H1 (cell line): ENCODE measurements around the gene POC1B. TPM values are rescaled to one million over a fixed set of nuclear protein-coding genes. Genes with fewer than 3 reads are reported as not detected.
"Not testable (repeated sequence)": the region's sequence is repeated elsewhere in the genome, so short reads cannot be mapped to it uniquely, and the experiment has no call there.

Experiments used
- CTCF ChIA-PET: fragments of 300-600 bp; sonication (Branson Sonifier 250); formaldehyde crosslinking; loops from one replicate; lab custom pipeline; 2021; ENCODE audit not compliant: partially characterized antibody; lab: Charles Lee
- POLR2A ChIA-PET: fragments of 300-600 bp; sonication (Branson Sonifier 250); formaldehyde crosslinking; loops from one replicate; lab custom pipeline; 2021; ENCODE audit warnings: inconsistent platforms; ENCODE audit not compliant: partially characterized antibody; lab: Charles Lee
- DNase-seq, 2 experiments: peaks; one replicate each; pipeline versions ENCODE4 v3.0.0 to v3.0.0-alpha.2; 2010 to 2022; ENCODE audit warnings: low spot score in 2 of 2, low read depth in 1 of 2, mixed read lengths in 1 of 2
- FAIRE-seq: peaks from 2 replicates; lab custom pipeline; 2011; peaks lifted over from hg19 to GRCh38; lab: Jason Lieb, UNC
- H2AFZ ChIP-seq: 2 replicates; pipeline ENCODE4 v1.8.1; 2012; ENCODE audit warnings: low read length, inconsistent platforms
- H2AK5ac ChIP-seq: 2 replicates; pipeline ENCODE4 v1.6.1; 2013; ENCODE audit warnings: low read depth, low read length
- H2BK120ac ChIP-seq: replicated peaks from 2 replicates; pipeline ENCODE3; 2013; ENCODE audit warnings: low read depth, low read length, inconsistent platforms
- H2BK12ac ChIP-seq: 2 replicates; pipeline ENCODE4 v1.6.1; 2013; ENCODE audit warnings: low read depth, low read length
- H2BK15ac ChIP-seq: 2 replicates; pipeline ENCODE4 v1.6.1; 2013; ENCODE audit warnings: low read length
- H2BK20ac ChIP-seq: 2 replicates; pipeline ENCODE4 v1.6.1; 2013; ENCODE audit warnings: low read length
- H2BK5ac ChIP-seq: 2 replicates; pipeline ENCODE4 v1.6.1; 2013; ENCODE audit warnings: low read depth, low read length
- H3K14ac ChIP-seq: 2 replicates; pipeline ENCODE4 v1.6.1; 2013; ENCODE audit warnings: inconsistent platforms; ENCODE audit not compliant: insufficient read length
- H3K18ac ChIP-seq: 2 replicates; pipeline ENCODE4 v1.6.1; 2013; ENCODE audit warnings: low read length; ENCODE audit errors: extremely low read depth
- H3K23ac ChIP-seq: 2 replicates; pipeline ENCODE4 v1.6.1; 2013; ENCODE audit warnings: inconsistent platforms; ENCODE audit not compliant: insufficient read length
- H3K23me2 ChIP-seq: 2 replicates; pipeline ENCODE4 v1.6.1; 2013; ENCODE audit warnings: low read depth, low read length
- H3K27ac ChIP-seq: 2 replicates; pipeline ENCODE4 v1.6.1; 2011; ENCODE audit warnings: low read depth, low read length, inconsistent platforms
- H3K27me3 ChIP-seq, 4 experiments: replicated peaks in 1 of 4; 1 replicate in 1 of 4; 2 replicates in 3 of 4; pipeline versions ENCODE4 v1.6.1 to v1.8.1; 2011 to 2013; ENCODE audit warnings: low read length in 3 of 4, mild to moderate bottlenecking in 3 of 4, inconsistent platforms in 2 of 4, mixed read lengths in 2 of 4, moderate library complexity in 1 of 4; ENCODE audit not compliant: control insufficient read depth in 3 of 4, insufficient read depth in 3 of 4; ENCODE audit errors: extremely low read depth in 1 of 4
- H3K36me3 ChIP-seq, 4 experiments: 2 replicates each; pipeline versions ENCODE4 v1.6.1 to v1.8.1; 2011 to 2013; ENCODE audit warnings: mild to moderate bottlenecking in 4 of 4, low read length in 3 of 4, moderate library complexity in 2 of 4, control low read depth in 1 of 4, inconsistent platforms in 1 of 4; ENCODE audit not compliant: insufficient read depth in 4 of 4, control insufficient read depth in 2 of 4
- H3K4ac ChIP-seq: replicated peaks from 2 replicates; pipeline ENCODE3; 2013; ENCODE audit warnings: low read length, low read depth, mixed read lengths, inconsistent platforms; ENCODE audit not compliant: insufficient read length
- H3K4me1 ChIP-seq, 4 experiments: replicated peaks in 1 of 4; 1 replicate in 1 of 4; 2 replicates in 3 of 4; pipeline versions ENCODE4 v1.6.1 to v1.8.1; 2011 to 2013; ENCODE audit warnings: low read length in 3 of 4, inconsistent platforms in 2 of 4, mixed read lengths in 1 of 4; ENCODE audit not compliant: insufficient read depth in 4 of 4, control insufficient read depth in 3 of 4
- H3K4me2 ChIP-seq, 2 experiments: 2 replicates each; pipeline versions ENCODE4 v1.6.1 to v1.8.1; 2011 to 2013; ENCODE audit warnings: low read depth in 2 of 2, low read length in 2 of 2, control low read depth in 1 of 2, inconsistent platforms in 1 of 2, mild to moderate bottlenecking in 1 of 2; ENCODE audit not compliant: insufficient read depth in 1 of 2
- H3K4me3 ChIP-seq, 4 experiments: fragments of 200-600, 300-600 bp in 1 of 4; sonication (generic), shearing (Covaris generic), sonication (Bioruptor Twin) in 1 of 4; 2 replicates each; pipeline versions ENCODE4 v1.5.1 to v1.8.1; 2011 to 2016; ENCODE audit warnings: low read length in 4 of 4, low read depth in 3 of 4, control low read depth in 2 of 4, inconsistent platforms in 2 of 4, mild to moderate bottlenecking in 2 of 4, mixed read lengths in 1 of 4, moderate library complexity in 1 of 4; ENCODE audit not compliant: insufficient read depth in 2 of 4; ENCODE audit errors: extremely low read depth in 1 of 4
- H3K56ac ChIP-seq: replicated peaks from 2 replicates; pipeline ENCODE3; 2013; ENCODE audit warnings: low read depth, mild to moderate bottlenecking, mixed read lengths, low read length, inconsistent platforms; ENCODE audit not compliant: insufficient read length
- H3K79me1 ChIP-seq: 2 replicates; pipeline ENCODE4 v1.6.1; 2013; ENCODE audit warnings: low read depth, low read length, control low read depth
- H3K79me2 ChIP-seq, 2 experiments: 2 replicates each; pipeline versions ENCODE4 v1.6.1 to v1.8.1; 2012 to 2013; ENCODE audit warnings: low read length in 2 of 2, mild to moderate bottlenecking in 2 of 2, inconsistent platforms in 1 of 2; ENCODE audit not compliant: insufficient read depth in 2 of 2, control insufficient read depth in 1 of 2
- H3K9ac ChIP-seq, 4 experiments: replicated peaks in 1 of 4; 1 replicate in 1 of 4; 2 replicates in 3 of 4; pipeline versions ENCODE4 v1.6.1 to v1.8.1; 2011 to 2013; ENCODE audit warnings: low read depth in 3 of 4, low read length in 3 of 4, control low read depth in 2 of 4, mild to moderate bottlenecking in 2 of 4, moderate library complexity in 2 of 4, inconsistent platforms in 1 of 4; ENCODE audit errors: extremely low read depth in 1 of 4
- H3K9me3 ChIP-seq, 2 experiments: 2 replicates each; pipeline versions ENCODE4 v1.6.1 to v1.8.1; 2012 to 2013; ENCODE audit warnings: mild to moderate bottlenecking in 2 of 2, moderate library complexity in 2 of 2, control low read depth in 1 of 2, inconsistent platforms in 1 of 2, low read depth in 1 of 2, low read length in 1 of 2, mixed read lengths in 1 of 2; ENCODE audit not compliant: insufficient read depth in 2 of 2
- H4K20me1 ChIP-seq, 2 experiments: replicated peaks in 1 of 2; 2 replicates each; pipeline versions ENCODE3 to v1.8.1; 2011 to 2013; ENCODE audit warnings: inconsistent platforms in 2 of 2, low read length in 2 of 2, mild to moderate bottlenecking in 1 of 2; ENCODE audit not compliant: insufficient read depth in 2 of 2, control insufficient read depth in 1 of 2
- H4K5ac ChIP-seq: 2 replicates; pipeline ENCODE4 v1.6.1; 2013; ENCODE audit warnings: low read length, low read depth, mixed read lengths, inconsistent platforms; ENCODE audit not compliant: insufficient read length
- H4K8ac ChIP-seq: 2 replicates; pipeline ENCODE4 v1.8.0; 2013; ENCODE audit warnings: mild to moderate bottlenecking, moderate library complexity, low read length, inconsistent platforms; ENCODE audit not compliant: insufficient read depth; ENCODE audit errors: extremely low read depth
- H4K91ac ChIP-seq: replicated peaks from 2 replicates; pipeline ENCODE3; 2013; ENCODE audit warnings: low read length, mixed read lengths, inconsistent platforms; ENCODE audit not compliant: insufficient read length
- EZH2 ChIP-seq: fragments of 200-600 bp; sonication (generic); IDR thresholded peaks from 2 replicates; pipeline ENCODE4 v1.7.1; 2012; ENCODE audit warnings: low read depth, mild to moderate bottlenecking, moderate library complexity, low read length, inconsistent platforms; ENCODE audit not compliant: severe bottlenecking
- SAP30 ChIP-seq: fragments of 300-600 bp; sonication (generic); IDR thresholded peaks from 2 replicates; pipeline ENCODE4 v1.7.1; 2012; ENCODE audit warnings: low read length, moderate library complexity, mild to moderate bottlenecking, inconsistent platforms; ENCODE audit not compliant: insufficient read depth, insufficient replicate concordance
- WGBS, 2 experiments: shearing (Covaris generic) in 1 of 2; methylation state at CpG; one replicate each; pipeline versions ENCODE4 v1.1.6 to v1.1.7; 2013 to 2015; ENCODE audit warnings: low lambda C conversion rate in 2 of 2, mixed read lengths in 2 of 2, inconsistent platforms in 1 of 2, low coverage in 1 of 2, missing lambda C conversion rate in 1 of 2; ENCODE audit not compliant: insufficient replicate concordance in 2 of 2, insufficient coverage in 1 of 2, insufficient read length in 1 of 2; ENCODE audit errors: extremely low coverage in 1 of 2, missing lambda C conversion rate in 1 of 2; 5-methylcytosine and 5-hydroxymethylcytosine counted together
- polyA plus RNA-seq, 7 experiments: library from polyadenylated mRNA; depleted of rRNA in 3 of 7; stranded (reverse) in 5 of 7; unstranded in 2 of 7; fragments of >200 nt in 5 of 7; fragments of 200-250 nt in 2 of 7; gene quantifications; 1 replicate in 5 of 7; 2 replicates in 1 of 7; 4 replicates in 1 of 7; pipeline versions ENCODE4 v1.2.1 to v1.2.3, GENCODE V29; 2011 to 2013; ENCODE audit warnings: missing spikeins in 2 of 7, mixed read lengths in 2 of 7
- total RNA-seq: library from RNA; stranded (reverse); fragmentation: NEBNext Ultra II Directional; extraction: Animal tissue kit (Norgen Biotek cat#: 25700); gene quantifications from 2 replicates; pipeline ENCODE4 v1.2.1, GENCODE V29; 2021

POC1B gene
- total and polyA plus RNA-seq, 2 of the 8 experiments (the other 6 are each of a cell fraction or from before 2014, with no cell fraction given) = 7.5 to 16.3 TPM

DNA sequence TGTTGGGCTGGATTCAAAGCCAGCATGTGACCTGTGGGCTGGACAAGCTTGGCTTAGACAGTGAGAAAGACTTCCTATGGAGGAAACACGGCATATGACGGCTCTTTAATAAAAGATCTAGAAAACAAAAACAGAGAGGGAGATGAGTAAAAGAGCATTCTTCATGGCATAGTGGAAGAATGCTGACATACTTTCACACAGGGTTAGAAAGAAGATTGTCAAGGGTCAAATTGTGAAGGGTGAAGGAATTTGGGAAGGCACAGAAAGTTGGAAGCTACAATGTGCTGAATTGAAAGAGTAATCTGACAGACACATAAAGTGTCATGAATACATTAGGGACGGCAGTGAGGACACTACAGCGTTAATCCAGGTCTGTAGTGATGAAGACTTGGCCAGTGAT lies 64.7 kb downstream of the POC1B start (continued):
- TF ChIP-seq EZH2 = no peak
- no peak for TF ChIP-seq SAP30

DNA sequence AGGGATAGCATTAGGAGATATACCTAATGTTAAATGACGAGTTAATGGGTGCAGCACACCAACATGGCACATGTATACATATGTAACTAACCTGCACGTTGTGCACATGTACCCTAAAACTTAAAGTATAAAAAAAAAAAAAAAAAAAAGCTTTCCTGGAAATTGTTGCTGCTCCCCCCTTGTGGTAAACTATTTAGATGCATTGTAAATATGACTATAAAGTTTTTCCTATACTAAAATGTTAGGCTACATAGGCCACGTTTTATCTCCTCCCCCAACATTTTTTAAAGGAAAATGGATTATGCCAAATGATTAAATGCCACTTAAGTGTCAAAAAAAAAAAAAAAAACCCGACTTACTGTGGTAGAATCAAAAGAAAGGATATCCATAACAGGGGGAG lies 66.6 kb downstream of the POC1B start:
- H2BK20ac ChIP-seq, H3K23ac ChIP-seq, H3K56ac ChIP-seq, H3K79me1 ChIP-seq, H3K18ac ChIP-seq, H2AFZ ChIP-seq, H2BK120ac ChIP-seq, H2BK12ac ChIP-seq, H3K14ac ChIP-seq, H4K5ac ChIP-seq, H3K36me3 ChIP-seq, H3K27me3 ChIP-seq, H4K8ac ChIP-seq, H2BK5ac ChIP-seq, H3K9ac ChIP-seq, H3K9me3 ChIP-seq, H3K4me1 ChIP-seq, H3K27ac ChIP-seq, H3K23me2 ChIP-seq, FAIRE-seq, H2BK15ac ChIP-seq, H4K91ac ChIP-seq, H3K4me3 ChIP-seq, H2AK5ac ChIP-seq, H3K79me2 ChIP-seq, H4K20me1 ChIP-seq, DNase-seq, H3K4me2 ChIP-seq, H3K4ac ChIP-seq: not testable (repeated sequence)
- WGBS, 2 experiments = 38% methylated on average over 2 of the region's 4 CpGs; no CpG with 5 or more reads in 1 of the 2 experiments
- ChIA-PET CTCF (interaction anchor here (0.6 to 4.9 kb wide), 20 partner anchors 11 to 444 kb away, joined by 3 to 28 read pairs (median 3); partner anchors contain the start of gene DUSP6), POLR2A (interaction anchor here (0.7 to 2.0 kb wide), 2 partner anchors 107 to 507 kb away, joined by 3 to 8 read pairs; partner anchors contain the start of gene DUSP6)
